Measurements from ENCODE around the gene TMEM120B. TPM values are rescaled to one million over a fixed set of nuclear protein-coding genes. Genes with fewer than 3 reads are reported as not detected.
"Not testable (repeated sequence)": the region's sequence is repeated elsewhere in the genome, so short reads cannot be mapped to it uniquely, and the experiment has no call there.

Gene TMEM120B
- total RNA-seq, 1 donor from 2014 or later: 8.9 TPM

GRCh38 chr12:121733849-121734248 lies 21.3 kb downstream of the TMEM120B start:
- no peak overlapping the region for H3K9ac ChIP-seq (ENCODE audit: low read depth in 1 of 3, low read length in 3 of 3)
- H3K9me3 ChIP-seq (ENCODE audit: control insufficient read depth in 3 of 3, low read length in 3 of 3): no peaks in the 10 kb centered on the region
- H3K36me3 ChIP-seq (ENCODE audit: control insufficient read depth in 3 of 3, insufficient read depth in 3 of 3, low read length in 3 of 3): peaks cover 0 to 2% (median 0%) of the 10 kb centered on the region in 3 donors
- no peaks in the 10 kb centered on the region for H3K27me3 ChIP-seq (ENCODE audit: control insufficient read depth in 3 of 3, insufficient read depth in 3 of 3, low read length in 3 of 3)
- H3K4me3 ChIP-seq (ENCODE audit: low read length in 3 of 3): no peak overlapping the region
- H3K27ac ChIP-seq (ENCODE audit: low read depth, low read length): no peak overlapping the region
- H3K4me1 ChIP-seq (ENCODE audit: control insufficient read depth in 3 of 3, insufficient read depth in 3 of 3, low read length in 3 of 3): peaks cover 0 to 16% (median 5%) of the 10 kb centered on the region in 3 donors

GRCh38 chr12:121738340-121738858 lies 25.8 kb downstream of the TMEM120B start:
- Histone ChIP-seq H3K27me3 (ENCODE audit: control insufficient read depth in 3 of 3, insufficient read depth in 3 of 3, low read length in 3 of 3) (no peaks in the 10 kb centered on the region), H3K9me3 (ENCODE audit: control insufficient read depth in 3 of 3, low read length in 3 of 3) (no peaks in the 10 kb centered on the region), H3K27ac (ENCODE audit: low read depth, low read length) (no peak overlapping the region), H3K36me3 (ENCODE audit: control insufficient read depth in 3 of 3, insufficient read depth in 3 of 3, low read length in 3 of 3) (no peaks in the 10 kb centered on the region), H3K4me3 (ENCODE audit: low read length in 3 of 3) (no peak overlapping the region), H3K4me1 (ENCODE audit: control insufficient read depth in 3 of 3, insufficient read depth in 3 of 3, low read length in 3 of 3) (peaks cover 0 to 28% (median 12%) of the 10 kb centered on the region in 3 donors), H3K9ac (ENCODE audit: low read depth in 1 of 3, low read length in 3 of 3) (no peak overlapping the region)

GRCh38 chr12:121740847-121741246 lies 28.3 kb downstream of the TMEM120B start:
- H3K27ac ChIP-seq (ENCODE audit: low read depth, low read length): no peak overlapping the region

GRCh38 chr12:121741743-121742142 lies 29.2 kb downstream of the TMEM120B start:
- no peaks in the 10 kb centered on the region for H3K27me3 ChIP-seq (ENCODE audit: control insufficient read depth in 3 of 3, insufficient read depth in 3 of 3, low read length in 3 of 3)
- peak overlapping the region; percentile 19 for H3K27ac ChIP-seq (ENCODE audit: low read depth, low read length)
- H3K9me3 ChIP-seq (ENCODE audit: control insufficient read depth in 3 of 3, low read length in 3 of 3): no peaks in the 10 kb centered on the region
- no peak overlapping the region for H3K9ac ChIP-seq (ENCODE audit: low read depth in 1 of 3, low read length in 3 of 3)
- no peak overlapping the region for H3K4me3 ChIP-seq (ENCODE audit: low read length in 3 of 3)
- H3K4me1 ChIP-seq (ENCODE audit: control insufficient read depth in 3 of 3, insufficient read depth in 3 of 3, low read length in 3 of 3): peaks cover 0 to 23% (median 8%) of the 10 kb centered on the region in 3 donors
- peaks cover 0 to 5% (median 4%) of the 10 kb centered on the region in 3 donors for H3K36me3 ChIP-seq (ENCODE audit: control insufficient read depth in 3 of 3, insufficient read depth in 3 of 3, low read length in 3 of 3)

More at GRCh38 chr12:121740847-121741246, 28.3 kb downstream of the TMEM120B start:
- peaks cover 0 to 26% (median 8%) of the 10 kb centered on the region in 3 donors for H3K4me1 ChIP-seq (ENCODE audit: control insufficient read depth in 3 of 3, insufficient read depth in 3 of 3, low read length in 3 of 3)
- H3K27me3 ChIP-seq (ENCODE audit: control insufficient read depth in 3 of 3, insufficient read depth in 3 of 3, low read length in 3 of 3): no peaks in the 10 kb centered on the region
- no peaks in the 10 kb centered on the region for H3K9me3 ChIP-seq (ENCODE audit: control insufficient read depth in 3 of 3, low read length in 3 of 3)
- no peak overlapping the region for H3K9ac ChIP-seq (ENCODE audit: low read depth in 1 of 3, low read length in 3 of 3)
- peaks cover 0 to 5% (median 4%) of the 10 kb centered on the region in 3 donors for H3K36me3 ChIP-seq (ENCODE audit: control insufficient read depth in 3 of 3, insufficient read depth in 3 of 3, low read length in 3 of 3)
- no peak overlapping the region for H3K4me3 ChIP-seq (ENCODE audit: low read length in 3 of 3)

GRCh38 chr12:121745545-121745944 lies 33.0 kb downstream of the TMEM120B start:
- not testable (repeated sequence) for H3K27ac ChIP-seq (ENCODE audit: low read depth, low read length); H3K9ac ChIP-seq (ENCODE audit: low read depth in 1 of 3, low read length in 3 of 3); H3K27me3 ChIP-seq (ENCODE audit: control insufficient read depth in 3 of 3, insufficient read depth in 3 of 3, low read length in 3 of 3); H3K4me3 ChIP-seq (ENCODE audit: low read length in 3 of 3); H3K9me3 ChIP-seq (ENCODE audit: control insufficient read depth in 3 of 3, low read length in 3 of 3)
- H3K36me3 ChIP-seq (ENCODE audit: control insufficient read depth in 3 of 3, insufficient read depth in 3 of 3, low read length in 3 of 3): peaks cover 12 to 20% (median 14%) of the 10 kb centered on the region in 3 donors
- peaks cover 0 to 17% (median 8%) of the 10 kb centered on the region in 3 donors for H3K4me1 ChIP-seq (ENCODE audit: control insufficient read depth in 3 of 3, insufficient read depth in 3 of 3, low read length in 3 of 3)

- H3K9me3 ChIP-seq (ENCODE audit: control insufficient read depth in 3 of 3, low read length in 3 of 3): no peaks in the 10 kb centered on the region
- peaks cover 0 to 9% (median 5%) of the 10 kb centered on the region in 3 donors for H3K4me1 ChIP-seq (ENCODE audit: control insufficient read depth in 3 of 3, insufficient read depth in 3 of 3, low read length in 3 of 3)
- no peaks in the 10 kb centered on the region for H3K27me3 ChIP-seq (ENCODE audit: control insufficient read depth in 3 of 3, insufficient read depth in 3 of 3, low read length in 3 of 3)
- H3K36me3 ChIP-seq (ENCODE audit: control insufficient read depth in 3 of 3, insufficient read depth in 3 of 3, low read length in 3 of 3): peaks cover 19 to 31% (median 20%) of the 10 kb centered on the region in 3 donors
- no peak overlapping the region for H3K4me3 ChIP-seq (ENCODE audit: low read length in 3 of 3)
- H3K9ac ChIP-seq (ENCODE audit: low read depth in 1 of 3, low read length in 3 of 3): no peak overlapping the region
- no peak overlapping the region for H3K27ac ChIP-seq (ENCODE audit: low read depth, low read length)
Measured at GRCh38 chr12:121748218-121748570, 35.6 kb downstream of the TMEM120B start.

GRCh38 chr12:121748571-121749265 lies 36.2 kb downstream of the TMEM120B start:
- no peak overlapping the region for H3K27ac ChIP-seq (ENCODE audit: low read depth, low read length)

GRCh38 chr12:121749267-121749666 lies 36.7 kb downstream of the TMEM120B start:
- Histone ChIP-seq H3K27me3 (ENCODE audit: control insufficient read depth in 3 of 3, insufficient read depth in 3 of 3, low read length in 3 of 3) (no peaks in the 10 kb centered on the region), H3K9ac (ENCODE audit: low read depth in 1 of 3, low read length in 3 of 3) (no peak overlapping the region), H3K9me3 (ENCODE audit: control insufficient read depth in 3 of 3, low read length in 3 of 3) (no peaks in the 10 kb centered on the region), H3K36me3 (ENCODE audit: control insufficient read depth in 3 of 3, insufficient read depth in 3 of 3, low read length in 3 of 3) (peaks cover 19 to 27% (median 22%) of the 10 kb centered on the region in 3 donors), H3K4me1 (ENCODE audit: control insufficient read depth in 3 of 3, insufficient read depth in 3 of 3, low read length in 3 of 3) (peaks cover 8 to 18% (median 16%) of the 10 kb centered on the region in 3 donors), H3K4me3 (ENCODE audit: low read length in 3 of 3) (no peak overlapping the region), H3K27ac (ENCODE audit: low read depth, low read length) (no peak overlapping the region)

More at GRCh38 chr12:121748571-121749265, 36.2 kb downstream of the TMEM120B start:
- Histone ChIP-seq H3K9ac (ENCODE audit: low read depth in 1 of 3, low read length in 3 of 3) (no peak overlapping the region), H3K9me3 (ENCODE audit: control insufficient read depth in 3 of 3, low read length in 3 of 3) (no peaks in the 10 kb centered on the region), H3K4me1 (ENCODE audit: control insufficient read depth in 3 of 3, insufficient read depth in 3 of 3, low read length in 3 of 3) (peaks cover 2 to 12% (median 10%) of the 10 kb centered on the region in 3 donors), H3K36me3 (ENCODE audit: control insufficient read depth in 3 of 3, insufficient read depth in 3 of 3, low read length in 3 of 3) (peaks cover 19 to 28% (median 20%) of the 10 kb centered on the region in 3 donors), H3K4me3 (ENCODE audit: low read length in 3 of 3) (no peak overlapping the region), H3K27me3 (ENCODE audit: control insufficient read depth in 3 of 3, insufficient read depth in 3 of 3, low read length in 3 of 3) (no peaks in the 10 kb centered on the region)

- no peaks in the 10 kb centered on the region for H3K27me3 ChIP-seq (ENCODE audit: control insufficient read depth in 3 of 3, insufficient read depth in 3 of 3, low read length in 3 of 3)
- no peak overlapping the region for H3K27ac ChIP-seq (ENCODE audit: low read depth, low read length)
- H3K9me3 ChIP-seq (ENCODE audit: control insufficient read depth in 3 of 3, low read length in 3 of 3): no peaks in the 10 kb centered on the region
- peaks cover 22 to 33% (median 25%) of the 10 kb centered on the region in 3 donors for H3K36me3 ChIP-seq (ENCODE audit: control insufficient read depth in 3 of 3, insufficient read depth in 3 of 3, low read length in 3 of 3)
- H3K4me3 ChIP-seq (ENCODE audit: low read length in 3 of 3): no peak overlapping the region
- no peak overlapping the region for H3K9ac ChIP-seq (ENCODE audit: low read depth in 1 of 3, low read length in 3 of 3)
- peaks cover 12 to 27% (median 22%) of the 10 kb centered on the region in 3 donors for H3K4me1 ChIP-seq (ENCODE audit: control insufficient read depth in 3 of 3, insufficient read depth in 3 of 3, low read length in 3 of 3)
Measured at GRCh38 chr12:121750507-121750955, 38.0 kb downstream of the TMEM120B start.

GRCh38 chr12:121751034-121751433 lies 38.5 kb downstream of the TMEM120B start:
- no peak overlapping the region for H3K27ac ChIP-seq (ENCODE audit: low read depth, low read length)
- peaks cover 25 to 36% (median 25%) of the 10 kb centered on the region in 3 donors for H3K36me3 ChIP-seq (ENCODE audit: control insufficient read depth in 3 of 3, insufficient read depth in 3 of 3, low read length in 3 of 3)
- H3K4me1 ChIP-seq (ENCODE audit: control insufficient read depth in 3 of 3, insufficient read depth in 3 of 3, low read length in 3 of 3): peaks cover 12 to 27% (median 22%) of the 10 kb centered on the region in 3 donors
- H3K9me3 ChIP-seq (ENCODE audit: control insufficient read depth in 3 of 3, low read length in 3 of 3): no peaks in the 10 kb centered on the region
- no peak overlapping the region for H3K4me3 ChIP-seq (ENCODE audit: low read length in 3 of 3)
- no peak overlapping the region for H3K9ac ChIP-seq (ENCODE audit: low read depth in 1 of 3, low read length in 3 of 3)
- H3K27me3 ChIP-seq (ENCODE audit: control insufficient read depth in 3 of 3, insufficient read depth in 3 of 3, low read length in 3 of 3): no peaks in the 10 kb centered on the region

All from skeletal muscle tissue (tissue), 4 donors.